Activated CD8-positive, alpha-beta memory T cell treated with anti-CD3 and anti-CD28 coated beads, Interleukin-2, amount 50 U/mL, for 4 hours (primary cell): ENCODE data around the gene HSPH1.
A peak's percentile ranks its signal among the peaks of the same experiment; 100 is the strongest.

ENCODE experiments used
- DNase-seq: peaks from one replicate; pipeline ENCODE4 v3.0.0-alpha.2; 2020

HSPH1 gene

GRCh38 chr13:31175847-31176532 is 14.3 kb upstream of the HSPH1 start:
- DNase-seq, result no peak

- DNase-seq, result no peak
These were observed 12.3 kb upstream of the HSPH1 start for GRCh38 chr13:31174018-31174417.

DNA sequence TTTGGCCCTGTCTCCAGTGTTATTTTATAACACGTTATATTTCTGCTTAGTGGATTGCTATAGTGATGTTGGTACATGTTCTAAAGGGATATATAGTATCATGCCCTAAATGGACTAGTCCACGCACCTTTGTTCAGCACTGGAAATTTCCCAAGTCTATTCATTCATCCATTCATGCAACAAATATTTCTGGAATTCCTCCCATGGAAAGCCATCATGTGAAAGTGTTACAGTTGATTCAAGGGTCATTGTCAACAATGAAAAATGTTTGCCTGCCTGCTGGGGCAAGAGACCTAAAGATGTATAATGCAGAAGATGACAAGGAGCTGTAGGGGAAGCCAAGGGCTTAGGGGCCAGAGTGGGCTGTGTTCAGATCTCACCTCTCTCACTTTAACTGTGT is 10.8 kb upstream of the HSPH1 start:
- DNase-seq, result no peak

- DNase-seq, result no peak
These were observed 10.3 kb upstream of the HSPH1 start for GRCh38 chr13:31172001-31172400.

- DNase-seq, result no peak
These were observed 7.0 kb upstream of the HSPH1 start for GRCh38 chr13:31168736-31169135.

GRCh38 chr13:31168166-31168565 is 6.5 kb upstream of the HSPH1 start:
- no peak for DNase-seq

DNA sequence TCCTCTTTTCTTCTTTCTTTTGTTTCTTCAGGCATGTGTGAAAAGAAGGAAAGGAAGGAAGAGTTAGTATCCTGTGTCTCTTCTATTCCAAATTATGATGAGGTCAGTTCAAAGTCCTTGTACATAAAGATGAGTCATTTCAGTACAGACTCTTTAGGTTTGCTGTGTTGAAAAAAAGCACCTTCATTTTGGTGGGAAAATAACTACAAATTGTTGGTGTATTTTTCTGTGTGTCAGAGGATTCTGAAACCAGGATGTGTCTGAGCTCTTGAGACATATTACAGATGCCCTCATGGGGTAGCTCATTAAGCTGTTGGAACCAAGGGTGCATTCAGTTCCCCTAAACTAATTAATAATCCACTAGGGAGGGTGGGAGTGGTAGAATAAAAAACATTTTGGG is 5.8 kb upstream of the HSPH1 start:
- DNase-seq, result no peak

- DNase-seq, result no peak
These were observed 4.9 kb upstream of the HSPH1 start for GRCh38 chr13:31166591-31166990.

- peak; percentile 93 for DNase-seq
These were observed 676 bp upstream of the HSPH1 start for GRCh38 chr13:31162151-31163008.

DNA sequence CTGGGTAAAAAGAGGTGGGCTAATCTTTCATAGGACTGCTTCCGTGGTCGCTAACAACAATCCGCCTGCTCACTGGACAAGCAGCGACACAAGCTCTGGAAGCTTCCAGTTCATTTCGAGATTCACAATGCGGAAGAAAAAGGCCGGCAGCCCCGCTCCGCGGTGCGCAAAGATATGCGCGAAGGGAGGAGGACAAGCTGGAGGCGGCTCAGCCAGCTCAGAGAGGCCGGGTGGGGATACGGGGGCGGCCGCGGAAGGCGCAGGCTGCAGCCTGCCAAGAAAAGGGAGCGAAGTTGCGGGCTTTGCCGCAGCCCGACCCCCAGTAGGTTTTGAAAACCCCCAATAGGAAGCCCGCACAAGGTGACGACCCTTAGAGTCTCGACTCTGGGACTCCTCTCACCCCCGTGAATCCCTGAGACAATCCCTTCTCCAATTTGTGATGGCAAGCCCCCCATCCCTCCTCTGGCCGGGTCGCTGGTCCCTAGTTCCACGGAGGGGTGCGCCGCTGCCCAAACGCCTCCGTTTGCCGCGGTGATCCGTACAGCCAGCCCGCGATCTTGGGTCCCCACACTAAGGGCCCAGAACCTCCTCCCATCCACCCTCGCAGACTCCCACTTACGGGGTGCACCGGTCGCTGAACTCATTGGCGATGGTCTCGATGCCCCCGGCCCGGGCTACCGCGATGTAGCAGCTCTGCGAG is 697 bp downstream of the HSPH1 start:
- DNase-seq, result peak; percentile 66

- no peak for DNase-seq
These were observed 2.4 kb downstream of the HSPH1 start for GRCh38 chr13:31159306-31159705.

- DNase-seq, result no peak
These were observed 6.8 kb downstream of the HSPH1 start for GRCh38 chr13:31154939-31155338.

- DNase-seq, result no peak
These were observed 9.9 kb downstream of the HSPH1 start for GRCh38 chr13:31151837-31152236.

DNA sequence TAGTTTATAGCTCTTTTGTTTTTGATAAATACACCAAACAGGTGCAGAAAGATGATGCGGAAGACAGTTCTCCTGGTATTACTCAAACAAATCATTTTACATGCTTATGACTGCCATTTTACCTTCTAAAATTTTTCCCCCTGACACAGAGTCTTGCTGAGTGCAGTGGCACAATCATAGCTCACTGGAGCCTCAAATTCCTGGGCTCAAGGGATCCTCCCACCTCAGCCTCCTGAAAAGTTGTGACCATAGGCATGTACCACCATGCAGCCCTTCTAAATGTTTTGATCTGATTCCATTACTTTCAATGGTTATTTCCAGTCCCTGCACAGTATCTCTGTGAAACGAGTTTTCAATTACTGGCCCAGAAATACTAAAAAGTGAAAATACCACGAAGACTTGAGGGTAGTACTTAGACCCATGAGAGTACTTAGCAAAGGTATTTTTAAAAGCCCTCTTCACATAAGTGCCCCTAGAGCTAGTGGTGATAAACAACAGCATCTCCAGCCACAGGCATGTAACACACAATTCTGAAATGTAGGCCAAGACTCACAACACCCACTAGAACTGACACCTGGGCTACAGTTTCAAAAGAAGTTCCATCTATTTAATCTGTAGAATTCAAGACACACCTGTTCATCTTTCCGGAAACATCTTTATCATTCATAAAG is 11.3 kb downstream of the HSPH1 start:
- DNase-seq, result no peak

- no peak for DNase-seq
These were observed 12.1 kb downstream of the HSPH1 start for GRCh38 chr13:31149604-31150003.

DNA sequence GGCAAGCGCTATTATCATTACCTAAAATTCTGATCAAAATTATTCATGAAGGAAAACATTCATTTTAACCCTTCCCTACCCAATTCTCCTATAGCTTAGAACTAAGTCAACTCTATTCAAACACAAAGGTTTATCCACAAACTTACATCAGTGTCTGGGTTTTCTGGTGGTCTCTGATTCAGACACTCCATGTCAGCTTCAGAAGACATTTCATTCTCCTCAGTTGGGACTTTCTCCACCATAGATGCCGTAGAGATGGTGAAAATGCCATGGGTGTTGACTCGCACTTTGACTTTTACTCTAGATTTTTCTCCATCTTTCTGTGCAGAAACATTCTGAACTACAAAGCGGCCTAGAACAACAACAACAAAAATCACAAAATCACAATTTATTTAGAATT is 16.3 kb downstream of the HSPH1 start:
- no peak for DNase-seq

DNA sequence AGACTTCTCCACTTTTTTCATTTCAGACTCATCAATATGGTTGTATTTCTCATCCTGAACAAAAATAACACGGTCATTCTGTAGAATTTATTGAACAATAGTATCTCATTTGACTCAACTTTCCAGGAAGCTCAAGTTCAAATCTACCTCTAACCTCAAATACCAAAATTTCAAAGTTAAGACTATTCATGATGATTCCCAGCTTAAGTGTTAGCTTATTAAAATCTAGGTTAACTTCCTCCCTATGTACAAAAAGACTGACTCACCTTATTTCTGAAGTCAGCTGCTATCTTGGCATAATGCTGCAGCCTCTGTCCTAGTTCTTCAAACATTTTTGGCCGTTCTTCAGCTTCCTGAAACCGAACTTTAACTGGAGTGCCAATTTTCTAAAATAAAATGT is 23.2 kb downstream of the HSPH1 start:
- no peak for DNase-seq

GRCh38 chr13:31136724-31137123 is 25.0 kb downstream of the HSPH1 start:
- DNase-seq, result no peak

DNA sequence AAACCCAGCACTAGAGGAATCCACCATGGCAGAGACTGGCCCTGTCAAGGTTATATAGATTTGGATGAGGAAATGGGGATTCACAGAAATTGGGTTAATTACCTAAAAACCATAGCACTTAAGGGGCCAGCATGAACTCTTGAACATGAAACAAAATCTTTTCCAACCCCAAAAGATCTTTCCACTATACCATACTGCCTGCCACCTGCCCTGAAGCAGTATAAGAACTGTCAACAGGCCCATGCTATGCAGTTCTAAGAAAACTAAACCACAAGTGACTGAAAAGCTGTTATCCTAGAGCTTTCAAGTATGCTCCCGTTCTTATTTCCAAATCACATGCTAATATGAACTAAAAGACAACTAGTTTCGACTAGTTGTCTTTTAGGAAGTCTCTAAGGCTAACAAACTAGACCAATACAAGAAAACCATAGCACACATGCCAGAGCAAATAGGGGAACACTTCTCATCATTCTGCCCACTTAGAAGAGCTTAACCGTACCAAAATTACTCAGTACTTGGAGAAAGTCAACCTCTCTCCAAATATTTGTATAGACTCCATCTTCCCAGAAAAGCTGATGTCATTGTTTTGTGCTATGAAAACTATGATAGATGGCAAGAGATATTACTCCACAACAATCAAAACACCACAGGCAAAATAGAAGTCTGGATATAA is 27.5 kb downstream of the HSPH1 start:
- no peak for DNase-seq

- DNase-seq, result no peak
These were observed 28.1 kb downstream of the HSPH1 start for GRCh38 chr13:31133621-31134020.

- DNase-seq, result no peak
These were observed 30.2 kb downstream of the HSPH1 start for GRCh38 chr13:31131470-31131961.

DNA sequence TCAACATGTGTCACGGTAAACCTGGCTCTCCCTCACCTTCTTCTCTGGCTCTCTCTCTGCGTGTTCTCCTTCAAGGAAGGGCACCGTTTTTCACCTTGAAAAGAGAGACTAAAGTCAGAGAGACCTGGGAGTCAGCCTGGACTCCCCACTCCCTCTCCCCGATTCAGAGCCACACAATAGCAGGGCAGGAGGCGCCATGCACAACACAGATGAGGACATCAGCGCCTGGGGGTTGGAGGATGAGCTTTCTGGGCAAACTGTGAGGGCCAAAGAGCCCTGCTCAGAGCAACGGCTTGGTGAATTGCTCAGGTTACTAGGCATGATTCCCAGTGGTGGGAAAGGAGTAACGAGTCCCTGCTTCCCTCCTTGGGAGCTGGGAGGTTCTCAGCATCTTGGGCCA is 32.3 kb downstream of the HSPH1 start:
- DNase-seq, result no peak

GRCh38 chr13:31124204-31124603 is 37.5 kb downstream of the HSPH1 start:
- DNase-seq, result no peak
